ENCODE data around the gene WDFY4. TPM values are rescaled to one million over a fixed set of nuclear protein-coding genes. Genes with fewer than 3 reads are reported as not detected.

The WDFY4 gene
- total RNA-seq, 1 experiment from 2014 or later: not detected

DNA sequence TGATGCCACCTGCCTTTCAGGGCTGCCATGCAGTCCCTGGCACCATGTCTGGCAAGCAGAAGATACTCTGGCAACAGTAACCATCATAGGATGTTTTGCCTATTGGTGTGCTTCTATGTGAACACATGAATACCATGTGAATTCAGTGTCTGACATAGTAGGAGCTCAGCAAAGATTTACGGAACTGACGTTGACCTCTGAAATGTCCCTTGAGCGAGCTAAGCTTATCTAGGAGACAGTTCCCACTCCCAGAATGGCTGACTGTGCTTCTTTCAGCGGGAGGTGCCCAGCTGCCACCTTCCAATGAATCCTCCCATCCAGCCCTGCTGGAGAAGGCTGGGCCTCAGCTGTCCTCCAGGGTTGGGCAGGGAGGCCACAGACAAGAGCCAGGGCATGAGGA, 326.2 kb downstream of the WDFY4 start:
- no peak overlapping the region for H2AFZ ChIP-seq
- no peaks in the 10 kb centered on the region for H3K9me3 ChIP-seq (ENCODE audit: insufficient read depth, low read depth)
- POLR2A ChIA-PET (ENCODE audit: unreplicated experiment): no interaction called here
- no peak for DNase-seq
- TF ChIP-seq CTCF (conservative IDR thresholded peaks at IDR 0.05) (no peak), EZH2 (IDR thresholded peaks at IDR 0.05; ENCODE audit: low read depth) (no peak)
- no peak overlapping the region for H3K4me2 ChIP-seq
- H4K20me1 ChIP-seq (ENCODE audit: insufficient read depth): no peaks in the 10 kb centered on the region
- CTCF ChIA-PET: no interaction called here
- H3K79me2 ChIP-seq (ENCODE audit: low read depth): no peaks in the 10 kb centered on the region
- no peaks in the 10 kb centered on the region for H3F3A ChIP-seq (ENCODE audit: insufficient read depth, low read depth)
- no peak overlapping the region for H3K4me3 ChIP-seq
- no TSS peak for BruUV-seq (replicated peaks)
- H3K4me1 ChIP-seq (replicated peaks; ENCODE audit: insufficient read depth): no peaks in the 10 kb centered on the region
- no peaks in the 10 kb centered on the region for H3K36me3 ChIP-seq (ENCODE audit: low read depth)
- no peak overlapping the region for H3K27ac ChIP-seq
- intact Hi-C loops (cut with micrococcal nuclease; ENCODE audit: unreplicated experiment): no loop called here
- peaks cover 60% of the 10 kb centered on the region for H3K27me3 ChIP-seq (ENCODE audit: insufficient read depth, low read depth)
- no peaks in the 10 kb centered on the region for H3K9me2 ChIP-seq (ENCODE audit: insufficient read depth)

DNA sequence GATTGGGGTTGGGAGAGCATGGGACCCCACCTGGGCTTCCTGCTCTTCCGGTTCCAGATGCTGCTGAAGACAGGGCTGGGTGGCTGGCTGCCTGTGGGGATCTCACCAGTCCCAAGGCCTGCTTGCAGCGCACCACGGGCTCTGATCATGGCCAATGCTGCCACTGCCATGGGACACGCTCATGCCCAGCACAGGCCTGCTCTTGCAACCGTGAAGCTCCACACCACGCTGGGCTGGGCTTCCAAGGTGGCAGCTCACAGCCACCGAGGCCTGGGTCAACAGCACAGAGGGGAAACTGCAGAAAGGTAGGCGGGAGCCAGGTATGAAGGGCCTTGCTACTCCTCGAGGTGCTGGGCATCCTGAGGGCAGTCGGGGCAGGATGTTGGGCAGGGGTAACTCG, 327.1 kb downstream of the WDFY4 start:
- CTCF ChIA-PET: no interaction called here
- no peaks in the 10 kb centered on the region for H3F3A ChIP-seq (ENCODE audit: insufficient read depth, low read depth)
- no peak overlapping the region for H3K4me2 ChIP-seq
- H3K27ac ChIP-seq: no peak overlapping the region
- TF ChIP-seq EZH2 (IDR thresholded peaks at IDR 0.05; ENCODE audit: low read depth): no peak
- TF ChIP-seq CTCF (conservative IDR thresholded peaks at IDR 0.05): no peak
- no peaks in the 10 kb centered on the region for H4K20me1 ChIP-seq (ENCODE audit: insufficient read depth)
- no peaks in the 10 kb centered on the region for H3K4me1 ChIP-seq (replicated peaks; ENCODE audit: insufficient read depth)
- no peak overlapping the region for H3K4me3 ChIP-seq
- intact Hi-C loops (cut with micrococcal nuclease; ENCODE audit: unreplicated experiment): no loop called here
- H3K36me3 ChIP-seq (ENCODE audit: low read depth): no peaks in the 10 kb centered on the region
- H3K79me2 ChIP-seq (ENCODE audit: low read depth): no peaks in the 10 kb centered on the region
- peaks cover 62% of the 10 kb centered on the region for H3K27me3 ChIP-seq (ENCODE audit: insufficient read depth, low read depth)
- BruUV-seq (replicated peaks): no TSS peak
- no peaks in the 10 kb centered on the region for H3K9me2 ChIP-seq (ENCODE audit: insufficient read depth)
- H3K9me3 ChIP-seq (ENCODE audit: insufficient read depth, low read depth): no peaks in the 10 kb centered on the region
- H2AFZ ChIP-seq: no peak overlapping the region
- POLR2A ChIA-PET (ENCODE audit: unreplicated experiment): no interaction called here
- DNase-seq: no peak

DNA sequence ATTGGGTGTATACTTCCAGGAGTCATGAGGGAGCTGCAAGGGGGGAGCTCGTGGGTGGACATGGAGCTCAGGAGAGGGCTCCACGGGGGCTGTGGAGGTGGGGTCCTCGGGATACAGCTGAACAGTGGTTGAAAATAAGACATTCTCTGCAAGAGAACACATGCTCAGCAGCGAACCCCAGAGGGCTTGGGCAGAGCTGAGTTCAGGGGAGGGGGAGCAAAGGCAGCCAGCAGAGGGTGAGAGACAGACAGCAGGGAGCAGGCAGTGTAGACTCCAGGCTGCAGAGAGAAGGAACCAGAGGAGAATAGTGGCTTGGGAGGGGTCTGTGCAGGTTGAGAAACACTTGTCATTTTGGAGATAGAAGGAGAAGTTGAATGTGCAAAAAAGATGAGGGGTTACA, 327.9 kb downstream of the WDFY4 start:
- Histone ChIP-seq H3K9me3 (ENCODE audit: insufficient read depth, low read depth) (no peaks in the 10 kb centered on the region), H3K27ac (no peak overlapping the region), H3K4me2 (no peak overlapping the region), H3K27me3 (ENCODE audit: insufficient read depth, low read depth) (peaks cover 57% of the 10 kb centered on the region), H3F3A (ENCODE audit: insufficient read depth, low read depth) (no peaks in the 10 kb centered on the region), H2AFZ (no peak overlapping the region), H3K79me2 (ENCODE audit: low read depth) (no peaks in the 10 kb centered on the region), H4K20me1 (ENCODE audit: insufficient read depth) (no peaks in the 10 kb centered on the region), H3K4me1 (replicated peaks; ENCODE audit: insufficient read depth) (no peaks in the 10 kb centered on the region), H3K4me3 (no peak overlapping the region), H3K36me3 (ENCODE audit: low read depth) (no peaks in the 10 kb centered on the region), H3K9me2 (ENCODE audit: insufficient read depth) (no peaks in the 10 kb centered on the region)
- ChIA-PET POLR2A (ENCODE audit: unreplicated experiment) (no interaction called here), CTCF (no interaction called here)
- no peak for TF ChIP-seq CTCF (conservative IDR thresholded peaks at IDR 0.05)
- TF ChIP-seq EZH2 (IDR thresholded peaks at IDR 0.05; ENCODE audit: low read depth): no peak
- BruUV-seq (replicated peaks): no TSS peak
- intact Hi-C loops (cut with micrococcal nuclease; ENCODE audit: unreplicated experiment): no loop called here
- DNase-seq: no peak

Measured in PC-9 (cell line).